GM12892 (cell line): Measurements from ENCODE around the gene S1PR2.

ENCODE experiments used
- POLR2A ChIP-seq: IDR thresholded peaks from 2 replicates; pipeline ENCODE4 v1.6.1; 2011; ENCODE audit warnings: low read depth, low read length, control low read depth
- POLR2AphosphoS5 ChIP-seq: IDR thresholded peaks from 2 replicates; pipeline ENCODE4 v1.6.1; 2011; ENCODE audit warnings: low read depth, low read length, control low read depth
- TAF1 ChIP-seq: IDR thresholded peaks from 2 replicates; pipeline ENCODE4 v1.6.1; 2011; ENCODE audit warnings: low read depth, mild to moderate bottlenecking, control low read depth, low read length, borderline replicate concordance

- TF ChIP-seq POLR2A (no peak), POLR2AphosphoS5 (no peak), TAF1 (no peak)
These were observed 3.9 kb upstream of the S1PR2 start for GRCh38 chr19:10235003-10235402.
